ENCODE results near the gene KCTD7. TPM values are rescaled to one million over a fixed set of nuclear protein-coding genes. Genes with fewer than 3 reads are reported as not detected.
"Not testable (repeated sequence)": the region's sequence is repeated elsewhere in the genome, so short reads cannot be mapped to it uniquely, and the experiment has no call there.

The KCTD7 gene
- total and polyA plus RNA-seq, 2 donors, result 18.5 to 19.1 TPM

DNA sequence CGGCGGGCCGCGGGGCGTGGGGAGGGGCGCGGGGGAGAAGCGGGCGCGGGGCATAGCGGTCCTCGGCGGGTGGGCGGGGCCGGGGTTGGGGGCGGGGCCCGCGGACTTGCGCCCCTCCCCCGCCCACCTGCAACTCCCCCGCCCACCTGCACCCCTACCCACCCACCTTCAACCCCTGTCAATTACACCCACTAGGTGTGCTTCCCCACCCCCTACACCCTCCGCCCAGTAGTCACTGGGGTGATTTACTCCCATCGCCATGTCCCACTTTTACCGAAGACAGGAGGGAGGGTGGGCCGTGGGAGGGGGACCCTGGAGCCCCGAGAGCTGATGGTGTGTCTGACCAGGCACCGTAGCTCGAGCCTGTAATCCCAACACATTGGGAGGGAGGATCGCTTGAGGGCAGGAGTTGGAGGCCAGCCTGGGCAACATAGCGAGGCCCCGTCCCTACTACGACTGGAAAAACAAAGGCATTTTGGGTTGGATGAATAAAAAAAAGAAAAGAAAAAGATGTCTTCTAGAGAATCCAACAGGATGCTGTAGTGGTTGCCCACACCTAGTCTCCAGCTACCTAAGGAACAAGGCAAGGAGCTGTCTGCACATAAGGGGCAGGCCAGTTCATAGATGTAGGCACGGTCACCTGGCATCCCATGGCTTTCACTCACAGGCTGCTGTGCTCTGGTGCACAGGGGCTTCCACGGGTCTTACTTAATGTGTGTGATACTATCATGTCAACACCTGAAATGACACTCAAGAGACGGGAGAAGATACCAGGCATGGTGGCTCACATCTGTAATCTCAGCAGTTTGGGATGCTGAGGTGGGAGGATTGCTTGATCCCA is 761 bp downstream of the KCTD7 start:
- H3K4me1 ChIP-seq (ENCODE audit: insufficient read depth), result no peaks in the 10 kb centered on the region
- no peaks in the 10 kb centered on the region for H3K36me3 ChIP-seq (ENCODE audit: insufficient read depth)
- WGBS, result 13% methylated on average over 33 of the region's 35 CpGs
- no peak for DNase-seq (ENCODE audit: extremely low spot score)
- H3K4me3 ChIP-seq (ENCODE audit: low read depth, low read length), result peak overlapping the region; percentile 85
- H3K27ac ChIP-seq (ENCODE audit: low read depth), result peak overlapping the region; percentile 90

DNA sequence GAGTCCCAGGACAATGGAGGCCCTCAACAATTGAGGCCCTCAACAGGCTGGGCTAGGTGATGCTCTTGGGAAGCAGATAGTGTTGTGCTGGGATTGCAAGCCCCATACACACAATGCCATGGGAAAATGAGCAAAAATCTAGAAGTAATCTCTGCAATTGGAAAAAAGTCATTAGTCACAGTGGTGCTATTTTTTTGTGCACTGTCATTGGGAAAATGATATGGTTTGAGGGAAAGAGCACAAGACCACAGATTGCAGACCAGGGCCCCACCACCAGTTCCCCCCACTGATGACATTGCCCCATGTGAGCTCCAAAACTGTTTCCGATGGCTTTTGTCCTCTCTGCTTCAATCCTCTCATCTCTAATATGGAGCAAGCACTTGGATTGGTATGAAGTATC is 1.9 kb downstream of the KCTD7 start:
- no peak for DNase-seq (ENCODE audit: extremely low spot score)
- no peaks in the 10 kb centered on the region for H3K36me3 ChIP-seq (ENCODE audit: insufficient read depth)
- 98% methylated on average over 1 of the region's 1 CpG for WGBS
- H3K4me1 ChIP-seq (ENCODE audit: insufficient read depth), result no peaks in the 10 kb centered on the region
- no peak overlapping the region for H3K27ac ChIP-seq (ENCODE audit: low read depth)
- no peak overlapping the region for H3K4me3 ChIP-seq (ENCODE audit: low read depth, low read length)

DNA sequence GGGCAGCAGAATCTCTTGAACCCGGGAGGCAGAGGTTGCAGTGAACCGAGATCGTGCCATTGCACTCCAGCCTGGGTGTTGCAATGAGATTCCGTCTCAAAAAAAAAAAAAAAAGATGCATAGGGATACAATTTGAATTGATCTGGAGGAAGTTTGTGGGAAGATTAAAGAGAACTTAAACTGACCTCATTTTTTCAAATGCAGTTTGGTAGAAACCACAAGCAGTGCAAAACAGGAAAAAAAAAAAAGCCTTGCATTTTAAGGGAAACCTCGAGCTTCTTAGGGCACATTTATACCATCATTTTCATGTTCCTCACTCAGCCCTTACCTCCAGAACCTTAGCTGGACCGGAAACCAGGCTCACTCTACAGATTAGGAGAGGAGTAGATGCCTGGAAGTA is 2.8 kb downstream of the KCTD7 start:
- H3K4me3 ChIP-seq (ENCODE audit: low read depth, low read length), result no peak overlapping the region
- H3K27ac ChIP-seq (ENCODE audit: low read depth), result no peak overlapping the region
- no peaks in the 10 kb centered on the region for H3K36me3 ChIP-seq (ENCODE audit: insufficient read depth)
- WGBS, result 77% methylated on average over 6 of the region's 6 CpGs
- no peaks in the 10 kb centered on the region for H3K4me1 ChIP-seq (ENCODE audit: insufficient read depth)
- no peak for DNase-seq (ENCODE audit: extremely low spot score)

DNA sequence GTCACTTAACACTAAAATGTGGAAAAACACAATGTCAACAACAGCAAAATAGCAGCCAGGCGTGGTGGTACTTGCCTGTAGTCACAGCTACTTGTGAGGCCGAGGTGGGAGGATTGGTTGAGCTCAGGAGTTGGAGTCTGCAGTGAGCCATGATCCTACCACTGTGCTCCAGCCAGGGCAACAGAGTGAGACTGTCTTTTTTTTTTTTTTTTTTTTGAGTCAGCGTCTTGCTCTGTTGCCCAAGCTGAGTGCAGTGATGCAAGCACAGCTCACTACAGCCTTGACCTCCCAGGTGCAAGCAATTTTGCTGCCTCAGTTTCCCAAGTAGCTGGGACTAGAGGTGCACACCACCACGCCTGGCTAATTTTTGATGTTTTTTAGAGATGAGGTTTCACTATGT is 6.1 kb downstream of the KCTD7 start:
- H3K36me3 ChIP-seq (ENCODE audit: insufficient read depth), result no peaks in the 10 kb centered on the region
- H3K4me1 ChIP-seq (ENCODE audit: insufficient read depth), result no peaks in the 10 kb centered on the region
- WGBS, result 87% methylated on average over 4 of the region's 4 CpGs
- DNase-seq (ENCODE audit: extremely low spot score), result no peak
- H3K4me3 ChIP-seq (ENCODE audit: low read depth, low read length), result no peak overlapping the region
- no peak overlapping the region for H3K27ac ChIP-seq (ENCODE audit: low read depth)

DNA sequence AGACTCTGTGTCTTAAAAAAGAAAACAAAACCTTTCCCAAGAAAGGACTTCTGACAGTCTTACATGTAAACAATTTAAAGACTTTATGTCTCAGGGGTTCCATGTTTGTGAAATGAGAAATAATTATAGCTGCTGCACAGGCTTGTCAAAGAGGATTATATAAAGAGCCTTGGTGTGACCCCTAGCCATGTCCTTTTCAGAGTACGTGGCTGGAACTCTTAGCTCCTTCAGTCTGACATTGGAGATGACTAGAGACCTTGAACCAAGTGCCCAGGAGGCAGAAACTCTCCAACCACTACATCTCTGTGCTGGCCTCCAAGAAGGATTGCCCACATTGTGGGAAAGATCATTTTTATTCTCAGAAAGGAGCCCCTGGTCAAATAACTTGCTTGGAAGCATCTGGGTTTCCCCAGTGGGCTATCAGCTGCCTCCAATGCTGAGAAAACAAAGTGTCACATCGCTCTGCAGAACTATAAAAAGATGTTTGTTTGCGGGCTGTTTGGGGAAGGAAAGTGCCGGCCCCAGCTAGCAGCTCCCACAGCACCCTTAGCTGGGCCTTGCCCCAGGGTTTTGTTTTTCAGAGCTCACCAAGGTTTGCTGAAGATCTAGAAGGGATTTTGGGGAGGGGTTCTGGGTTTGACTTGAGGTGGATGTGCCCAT is 6.8 kb downstream of the KCTD7 start:
- H3K36me3 ChIP-seq (ENCODE audit: insufficient read depth); H3K4me3 ChIP-seq (ENCODE audit: low read depth, low read length); H3K4me1 ChIP-seq (ENCODE audit: insufficient read depth); H3K27ac ChIP-seq (ENCODE audit: low read depth); DNase-seq (ENCODE audit: extremely low spot score): not testable (repeated sequence)
- WGBS, result 83% methylated on average over 1 of the region's 4 CpGs

DNA sequence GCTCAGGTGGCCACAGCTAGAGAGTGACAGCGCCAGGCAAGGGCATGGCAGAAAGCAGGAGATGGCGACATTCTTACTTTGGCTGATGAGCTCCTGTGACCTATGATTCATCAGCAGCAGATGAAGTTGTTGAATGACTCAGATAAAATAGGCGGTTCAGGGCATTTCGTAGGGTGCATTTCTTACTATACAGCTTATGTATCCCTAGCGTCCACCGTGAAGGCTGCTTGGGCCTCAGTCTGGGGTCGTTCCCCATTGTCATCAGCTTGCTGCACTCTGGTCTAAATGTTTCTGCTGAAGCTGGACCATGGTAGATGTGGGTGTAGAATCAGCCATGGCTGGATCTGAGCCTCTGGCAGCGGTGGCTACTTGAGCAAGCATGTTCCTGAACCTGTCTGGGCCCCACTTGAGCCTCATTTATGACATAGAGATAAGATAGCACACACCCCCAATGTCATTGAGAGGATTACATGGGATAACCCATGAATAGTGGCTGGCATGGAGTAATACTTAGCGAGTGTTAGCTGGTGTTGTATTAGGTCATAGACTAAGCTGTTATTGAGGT is 7.4 kb downstream of the KCTD7 start:
- not testable (repeated sequence) for H3K36me3 ChIP-seq (ENCODE audit: insufficient read depth)

DNA sequence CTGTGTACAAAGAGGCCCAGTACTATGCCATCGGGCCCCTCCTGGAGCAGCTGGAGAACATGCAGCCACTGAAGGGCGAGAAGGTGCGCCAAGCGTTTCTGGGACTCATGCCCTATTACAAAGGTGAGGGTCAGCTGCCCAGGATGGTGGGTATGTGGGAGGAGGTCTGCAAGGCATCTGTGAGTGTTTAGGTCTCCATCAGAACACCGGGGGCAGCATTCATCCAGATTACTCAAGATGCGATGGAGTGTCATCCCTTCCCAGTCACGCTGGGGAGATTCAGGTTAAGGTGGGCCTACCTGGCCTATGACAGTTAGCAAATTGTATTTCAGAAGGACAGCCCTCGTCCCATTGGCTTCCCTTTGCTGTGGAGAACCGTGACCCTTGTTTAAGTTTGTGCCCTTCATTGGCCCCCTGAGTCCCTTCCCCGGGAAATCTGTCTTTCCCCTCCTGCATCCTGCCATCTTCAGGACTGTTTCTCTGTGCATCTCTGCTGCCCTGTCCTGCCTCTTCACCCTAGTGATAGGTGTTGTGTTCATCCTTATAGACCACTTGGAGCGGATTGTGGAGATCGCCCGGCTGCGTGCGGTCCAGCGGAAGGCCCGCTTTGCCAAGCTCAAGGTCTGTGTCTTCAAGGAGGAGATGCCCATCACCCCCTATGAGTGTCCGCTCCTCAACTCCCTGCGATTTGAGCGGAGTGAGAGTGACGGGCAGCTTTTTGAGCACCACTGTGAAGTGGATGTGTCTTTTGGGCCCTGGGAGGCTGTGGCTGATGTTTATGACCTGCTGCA is 9.8 kb downstream of the KCTD7 start:
- Histone ChIP-seq H3K4me1 (ENCODE audit: insufficient read depth) (no peaks in the 10 kb centered on the region), H3K4me3 (ENCODE audit: low read depth, low read length) (no peak overlapping the region), H3K36me3 (ENCODE audit: insufficient read depth) (no peaks in the 10 kb centered on the region), H3K27ac (ENCODE audit: low read depth) (no peak overlapping the region)
- 92% methylated on average over 21 of the region's 21 CpGs for WGBS
- no peak for DNase-seq (ENCODE audit: extremely low spot score)

More for the DNA sequence above, 7.4 kb downstream of the KCTD7 start:
- not testable (repeated sequence) for H3K27ac ChIP-seq (ENCODE audit: low read depth); H3K4me1 ChIP-seq (ENCODE audit: insufficient read depth); H3K4me3 ChIP-seq (ENCODE audit: low read depth, low read length); DNase-seq (ENCODE audit: extremely low spot score)
- WGBS, result 70% methylated on average over 7 of the region's 9 CpGs

DNA sequence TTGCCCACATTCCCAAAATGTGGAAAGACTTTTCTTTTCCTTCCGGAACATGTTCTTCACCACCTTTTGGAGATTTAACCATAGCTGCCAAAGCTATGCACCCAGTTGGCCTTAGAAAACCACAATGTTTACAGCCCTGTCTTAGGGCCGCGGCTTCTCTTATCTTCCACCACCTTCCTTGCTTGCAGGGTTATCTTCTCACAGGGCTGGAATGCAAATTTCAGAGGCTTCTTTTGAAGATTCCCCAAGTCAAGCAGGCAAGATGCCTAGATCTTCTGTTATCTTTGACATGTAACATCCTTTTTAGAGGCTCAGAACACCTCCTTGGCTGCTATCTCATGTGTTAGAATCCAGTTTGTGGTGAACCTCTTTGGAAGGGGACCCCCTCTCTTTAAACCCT is 11.1 kb downstream of the KCTD7 start:
- Histone ChIP-seq H3K27ac (ENCODE audit: low read depth) (no peak overlapping the region), H3K4me1 (ENCODE audit: insufficient read depth) (no peaks in the 10 kb centered on the region), H3K4me3 (ENCODE audit: low read depth, low read length) (no peak overlapping the region), H3K36me3 (ENCODE audit: insufficient read depth) (no peaks in the 10 kb centered on the region)
- 82% methylated on average over 3 of the region's 3 CpGs for WGBS
- no peak for DNase-seq (ENCODE audit: extremely low spot score)

DNA sequence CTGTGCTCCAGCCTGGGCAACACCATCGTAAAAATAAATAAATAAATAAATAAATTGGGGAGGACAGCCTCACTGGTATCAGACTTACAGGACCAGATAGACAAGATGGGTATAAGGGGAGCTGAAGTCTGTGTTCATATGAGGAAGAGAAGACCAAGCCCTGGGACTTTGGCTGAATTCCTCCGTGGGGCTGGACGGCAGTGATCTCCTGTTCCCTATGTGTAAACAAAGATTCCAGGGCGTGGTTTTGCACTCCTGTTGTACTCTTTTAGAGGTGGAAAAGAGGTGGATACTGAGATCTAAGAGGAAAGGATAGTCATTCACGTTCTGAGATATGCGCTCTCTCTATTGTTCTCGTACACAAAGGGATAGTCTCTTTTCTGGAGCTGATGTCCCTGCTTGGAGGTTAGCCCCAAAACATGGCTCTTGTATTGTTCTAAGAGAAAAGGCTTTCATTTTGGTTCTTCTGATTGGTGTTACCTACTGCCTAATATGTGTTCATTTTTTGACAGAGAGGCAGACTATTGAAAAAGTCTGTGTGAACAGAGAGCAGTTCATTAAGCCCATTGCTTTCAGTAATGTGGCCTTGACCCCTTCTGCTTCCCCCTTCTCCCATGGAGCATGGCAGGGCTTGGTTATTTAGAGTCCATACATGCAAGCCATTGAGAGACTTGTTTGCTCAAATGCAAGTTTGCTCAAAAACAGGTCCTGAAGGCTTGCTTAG is 12.3 kb downstream of the KCTD7 start:
- no peak for DNase-seq (ENCODE audit: extremely low spot score)
- Histone ChIP-seq H3K36me3 (ENCODE audit: insufficient read depth) (no peaks in the 10 kb centered on the region), H3K27ac (ENCODE audit: low read depth) (no peak overlapping the region), H3K4me3 (ENCODE audit: low read depth, low read length) (no peak overlapping the region), H3K4me1 (ENCODE audit: insufficient read depth) (no peaks in the 10 kb centered on the region)
- WGBS, result 80% methylated on average over 7 of the region's 7 CpGs

DNA sequence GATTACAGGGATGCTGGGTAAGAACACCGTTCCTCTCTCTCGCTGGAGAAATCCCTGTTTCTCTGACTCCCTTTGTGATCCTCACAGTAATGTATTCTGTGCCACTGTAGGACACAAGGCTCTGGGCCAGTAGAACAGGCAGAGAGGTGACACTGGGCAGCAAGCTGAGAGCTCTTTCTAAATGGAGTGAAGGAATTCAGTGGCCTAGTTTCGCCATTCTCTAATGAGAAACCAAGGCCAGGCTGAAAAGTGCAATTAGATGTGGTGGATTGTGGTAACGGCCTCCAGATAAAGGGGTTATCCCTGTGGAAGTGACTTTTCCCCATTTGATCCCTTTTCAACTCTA is 12.8 kb downstream of the KCTD7 start:
- H3K4me1 ChIP-seq (ENCODE audit: insufficient read depth), result no peaks in the 10 kb centered on the region
- H3K4me3 ChIP-seq (ENCODE audit: low read depth, low read length), result no peak overlapping the region
- H3K27ac ChIP-seq (ENCODE audit: low read depth), result no peak overlapping the region
- no peak for DNase-seq (ENCODE audit: extremely low spot score)
- WGBS, result 88% methylated on average over 4 of the region's 4 CpGs
- H3K36me3 ChIP-seq (ENCODE audit: insufficient read depth), result no peaks in the 10 kb centered on the region

DNA sequence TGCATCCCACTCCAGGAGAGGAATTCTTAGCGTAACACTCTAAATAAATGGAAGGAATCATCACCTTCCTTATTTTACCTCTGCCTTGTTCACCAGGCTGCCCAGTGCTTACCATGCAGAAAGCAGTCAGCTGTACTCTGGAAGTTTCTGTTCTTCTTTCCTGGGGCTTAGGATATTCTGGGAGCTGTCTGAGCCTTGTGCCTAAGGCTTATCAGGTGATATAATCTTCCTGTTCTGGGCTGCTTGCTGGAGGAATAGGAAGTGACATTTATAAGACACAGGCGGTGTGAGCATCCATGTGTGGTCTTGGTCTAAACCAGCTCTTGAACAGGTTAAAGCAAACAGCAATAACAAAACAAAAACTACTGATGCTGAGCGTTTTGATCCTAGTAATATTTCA is 13.5 kb downstream of the KCTD7 start:
- DNase-seq (ENCODE audit: extremely low spot score), result no peak
- Histone ChIP-seq H3K27ac (ENCODE audit: low read depth) (no peak overlapping the region), H3K36me3 (ENCODE audit: insufficient read depth) (no peaks in the 10 kb centered on the region), H3K4me3 (ENCODE audit: low read depth, low read length) (no peak overlapping the region), H3K4me1 (ENCODE audit: insufficient read depth) (no peaks in the 10 kb centered on the region)
- 77% methylated on average over 3 of the region's 3 CpGs for WGBS

DNA sequence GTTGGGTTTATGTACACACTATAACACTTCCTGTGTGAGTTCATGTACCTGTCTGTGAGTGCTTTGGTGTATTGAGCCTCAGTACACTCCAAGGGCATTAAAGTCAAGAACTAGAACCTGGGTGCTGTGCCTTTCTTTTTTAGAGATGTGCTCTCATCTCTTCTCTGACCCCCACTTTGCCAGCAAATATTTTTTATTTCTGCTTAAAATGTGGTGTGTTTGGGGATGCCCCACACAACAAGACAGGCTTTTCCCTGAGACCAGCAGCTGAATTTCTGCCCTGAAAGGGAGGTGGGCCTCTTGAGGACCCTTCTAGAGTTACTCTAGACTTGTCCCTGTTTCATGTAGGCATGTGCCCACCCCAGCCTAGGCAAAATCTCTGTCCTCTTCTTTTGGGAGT is 14.3 kb downstream of the KCTD7 start:
- Histone ChIP-seq H3K36me3 (ENCODE audit: insufficient read depth) (no peaks in the 10 kb centered on the region), H3K4me1 (ENCODE audit: insufficient read depth) (no peaks in the 10 kb centered on the region), H3K27ac (ENCODE audit: low read depth) (no peak overlapping the region), H3K4me3 (ENCODE audit: low read depth, low read length) (no peak overlapping the region)
- DNase-seq (ENCODE audit: extremely low spot score), result no peak

DNA sequence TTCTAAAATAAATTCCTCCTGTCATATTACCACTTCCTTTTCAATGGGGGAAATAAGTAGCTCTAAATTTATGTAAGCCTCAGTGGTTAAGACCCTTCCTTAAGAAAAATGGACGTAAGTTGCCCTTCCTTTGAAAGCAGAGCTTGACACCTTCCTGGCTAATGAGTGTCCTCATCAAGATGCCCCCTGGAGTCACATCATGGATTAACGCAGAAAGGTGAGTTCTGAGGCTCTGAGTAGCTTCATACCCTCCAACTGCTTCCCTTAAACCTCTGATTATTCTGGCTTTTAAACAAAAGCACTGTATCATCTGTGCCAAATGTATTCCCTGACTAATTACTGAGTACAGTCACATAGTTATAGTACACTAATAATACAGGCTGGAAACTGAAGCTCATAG is 14.7 kb downstream of the KCTD7 start:
- 86% methylated on average over 2 of the region's 2 CpGs for WGBS
- no peak for DNase-seq (ENCODE audit: extremely low spot score)
- Histone ChIP-seq H3K4me1 (ENCODE audit: insufficient read depth) (no peaks in the 10 kb centered on the region), H3K27ac (ENCODE audit: low read depth) (no peak overlapping the region), H3K4me3 (ENCODE audit: low read depth, low read length) (no peak overlapping the region), H3K36me3 (ENCODE audit: insufficient read depth) (no peaks in the 10 kb centered on the region)
